HG02981 (cell line): Measurements from ENCODE around the gene SERGEF.
"Not testable (repeated sequence)": the region's sequence is repeated elsewhere in the genome, so short reads cannot be mapped to it uniquely, and the experiment has no call there.

Experiments
- ATAC-seq: cut with Tn5 transposase; IDR thresholded peaks from one replicate; pipeline ENCODE4 v1.9.1; 2021; ENCODE audit warnings: mild to moderate bottlenecking, moderate library complexity; ENCODE audit not compliant: unreplicated experiment

The SERGEF gene

DNA sequence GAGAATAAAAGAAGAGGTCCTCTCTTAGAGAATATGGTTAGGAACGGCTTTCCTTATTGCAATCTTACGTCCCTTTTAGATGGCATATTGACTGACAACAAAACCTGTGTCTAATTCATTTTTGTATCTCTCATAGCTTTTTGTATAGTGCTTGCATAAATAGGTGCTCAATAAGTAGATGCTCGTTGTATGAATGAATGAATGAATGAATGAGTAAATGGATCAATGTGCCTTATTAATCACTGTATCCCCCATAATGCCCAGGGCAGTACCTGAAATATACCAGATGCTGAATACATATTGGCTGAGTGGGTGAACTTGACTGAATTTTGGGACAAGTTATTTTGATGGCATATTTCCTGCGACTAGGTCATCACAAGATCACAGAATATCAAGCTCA is 97.9 kb downstream of the SERGEF start:
- ATAC-seq: no peak

DNA sequence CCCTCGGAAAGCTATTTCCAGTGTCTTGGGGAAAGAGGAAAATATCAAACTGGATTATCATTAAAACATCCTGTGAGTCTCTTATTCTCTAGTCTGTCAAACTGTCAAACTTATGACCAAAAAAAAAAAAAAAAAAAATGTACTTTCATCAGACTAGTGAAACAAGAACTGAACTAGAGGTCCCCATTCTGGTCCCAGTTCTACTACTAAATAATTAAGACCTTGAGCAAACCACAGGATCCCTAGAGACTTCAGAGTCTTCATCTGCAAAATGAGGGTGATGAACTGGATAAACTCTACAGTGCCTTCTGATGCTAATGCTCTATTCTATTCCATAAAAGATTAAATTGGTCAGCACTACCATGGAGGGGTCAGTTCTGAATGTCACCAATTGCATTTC is 105.8 kb downstream of the SERGEF start:
- no peak for ATAC-seq

- no peak for ATAC-seq
Measured at GRCh38 chr11:17906436-17906835, 106.4 kb downstream of the SERGEF start.

GRCh38 chr11:17905477-17905876 is 107.4 kb downstream of the SERGEF start:
- peak; percentile 89 for ATAC-seq

DNA sequence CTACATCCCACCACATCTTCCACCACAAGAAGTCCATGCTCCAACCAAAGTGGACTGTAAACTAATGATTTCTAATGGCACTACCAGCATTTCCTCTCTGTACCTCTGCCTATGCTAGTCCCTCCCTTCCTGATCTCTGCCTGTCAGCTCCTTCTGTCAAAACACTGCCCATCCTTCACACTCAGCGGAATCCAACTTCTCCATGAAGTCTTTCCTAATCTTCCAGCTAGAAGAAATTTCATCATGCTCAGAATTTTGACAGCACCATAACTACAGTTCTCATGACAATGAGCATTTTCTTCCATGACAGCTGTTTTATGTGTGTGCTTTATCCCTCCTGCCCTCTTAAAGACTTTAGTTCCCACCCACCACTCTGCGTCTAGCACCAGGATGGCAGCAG is 111.4 kb downstream of the SERGEF start:
- ATAC-seq: no peak

DNA sequence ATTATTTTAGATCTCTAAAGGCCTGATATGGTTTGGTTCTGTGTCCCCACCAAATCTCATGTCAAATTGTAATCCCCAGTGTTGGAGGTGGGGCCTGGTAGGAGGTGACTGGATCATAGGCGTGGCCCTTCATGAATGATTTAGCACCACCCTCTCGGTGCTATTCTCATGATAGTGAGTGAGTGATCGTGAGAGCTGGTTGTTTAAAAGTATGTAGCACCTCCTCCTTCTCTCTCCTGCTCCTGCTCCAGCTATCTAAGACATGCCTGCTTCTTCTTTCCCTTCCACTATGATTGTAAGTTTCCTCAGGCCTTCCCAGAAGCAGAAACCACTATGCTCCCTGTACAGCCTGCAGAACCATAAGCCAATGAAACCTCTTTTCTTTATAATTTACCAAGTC is 114.1 kb downstream of the SERGEF start:
- ATAC-seq: no peak

DNA sequence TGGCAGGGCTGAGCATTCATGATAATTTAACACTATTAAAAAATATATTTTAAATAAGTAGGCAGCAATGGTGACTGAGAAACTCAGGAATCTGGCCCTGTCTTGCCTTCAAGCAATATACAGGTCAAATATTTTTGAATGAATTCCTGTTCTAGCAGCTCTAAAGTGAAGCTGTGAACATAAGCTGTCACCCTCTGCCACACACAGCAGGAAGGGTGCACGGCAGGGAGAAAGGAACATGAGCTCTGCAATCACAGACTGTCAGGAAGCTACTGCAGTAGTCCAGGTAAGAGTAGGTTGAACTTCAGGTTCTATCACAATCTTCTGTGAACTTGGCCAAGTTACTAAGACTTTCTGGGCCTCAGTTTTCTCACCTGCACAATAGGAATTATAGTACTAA is 114.8 kb downstream of the SERGEF start:
- ATAC-seq: no peak

GRCh38 chr11:17897495-17897894 is 115.4 kb downstream of the SERGEF start:
- no peak for ATAC-seq

DNA sequence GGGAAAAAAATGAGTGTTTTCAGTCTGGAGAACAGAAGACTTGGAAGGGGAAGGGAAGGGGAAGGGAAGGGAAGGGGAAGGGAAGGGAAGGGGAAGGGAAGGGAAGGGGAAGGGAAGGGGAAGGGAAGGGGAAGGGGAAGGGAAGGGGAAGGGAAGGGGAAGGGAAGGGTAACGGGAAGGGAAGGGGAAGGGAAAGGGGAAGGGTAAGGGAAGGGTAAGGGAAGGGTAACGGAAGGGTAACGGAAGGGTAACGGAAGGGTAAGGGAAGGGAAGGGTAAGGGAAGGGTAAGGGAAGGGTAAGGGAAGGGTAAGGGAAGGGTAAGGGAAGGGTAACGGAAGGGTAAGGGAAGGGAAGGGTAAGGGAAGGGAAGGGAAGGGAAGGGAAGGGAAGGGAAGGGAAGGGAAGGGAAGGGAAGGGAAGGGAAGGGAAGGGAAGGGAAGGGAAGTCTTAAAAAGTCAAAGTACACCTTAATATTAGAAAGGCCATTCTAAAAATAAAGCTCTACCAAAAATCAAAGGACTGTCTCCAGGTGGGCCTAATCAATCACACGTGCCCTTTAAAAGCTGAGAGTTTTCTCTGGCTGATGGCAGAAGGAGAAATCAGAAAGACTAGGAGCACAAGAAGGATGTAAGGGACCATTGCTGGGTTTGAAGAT is 116.2 kb downstream of the SERGEF start:
- ATAC-seq: not testable (repeated sequence)

DNA sequence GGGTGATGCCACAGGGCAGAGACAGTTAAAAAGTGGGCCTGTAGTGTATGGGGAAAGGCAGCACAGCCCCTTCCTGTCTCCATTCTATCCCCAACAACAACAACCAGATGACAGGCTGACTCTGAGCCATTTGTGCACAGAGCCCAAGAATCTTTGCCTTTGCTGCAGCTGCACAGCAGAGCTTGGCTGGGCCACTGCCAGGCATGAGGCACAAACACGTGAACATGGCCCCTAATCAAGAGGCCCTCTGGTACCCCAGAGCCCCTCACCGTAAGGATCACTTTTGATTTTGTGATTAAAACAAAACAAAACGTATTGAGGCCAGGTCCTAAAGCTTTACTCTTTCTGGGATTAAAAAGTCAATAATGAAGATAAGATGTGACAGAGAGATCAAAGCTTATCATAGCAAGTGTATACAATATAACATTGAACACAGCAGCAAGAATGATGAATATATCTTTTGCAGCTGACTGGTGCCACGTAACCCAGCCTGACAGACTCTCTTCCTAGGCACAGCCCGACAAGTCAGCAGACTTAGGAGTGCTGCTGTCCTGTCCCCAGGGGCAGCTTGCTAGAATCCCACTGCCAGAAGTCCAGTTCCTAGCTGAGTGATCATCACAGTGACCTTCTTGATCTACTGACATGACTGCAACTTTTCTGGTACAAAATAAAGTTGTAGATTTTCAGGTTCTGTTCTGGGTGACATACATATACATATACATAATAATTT is 117.8 kb downstream of the SERGEF start:
- ATAC-seq: no peak

GRCh38 chr11:17892409-17892808 is 120.4 kb downstream of the SERGEF start:
- ATAC-seq: no peak

DNA sequence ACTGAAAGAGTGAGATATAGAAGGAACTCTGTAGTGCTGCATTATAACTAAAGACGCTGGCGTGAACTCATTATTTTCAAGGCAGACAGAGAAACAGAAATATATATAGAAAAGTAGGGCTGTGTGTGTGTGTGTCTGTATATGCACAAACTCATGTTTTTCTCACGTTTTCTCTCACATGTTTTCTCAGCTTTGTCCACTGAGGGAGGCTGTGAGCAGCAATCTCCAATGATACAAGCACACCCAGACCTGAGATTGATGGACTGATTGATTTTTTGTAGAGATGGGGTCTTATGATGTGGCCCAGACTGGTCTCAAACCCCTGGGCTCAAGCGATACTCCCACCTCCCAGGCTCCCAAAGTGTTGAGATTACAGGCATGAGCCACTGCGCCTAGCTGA is 122.5 kb downstream of the SERGEF start:
- ATAC-seq: no peak

- no peak for ATAC-seq
Measured at GRCh38 chr11:17887779-17888178, 125.1 kb downstream of the SERGEF start.

GRCh38 chr11:17883946-17884345 is 128.9 kb downstream of the SERGEF start:
- ATAC-seq: no peak

DNA sequence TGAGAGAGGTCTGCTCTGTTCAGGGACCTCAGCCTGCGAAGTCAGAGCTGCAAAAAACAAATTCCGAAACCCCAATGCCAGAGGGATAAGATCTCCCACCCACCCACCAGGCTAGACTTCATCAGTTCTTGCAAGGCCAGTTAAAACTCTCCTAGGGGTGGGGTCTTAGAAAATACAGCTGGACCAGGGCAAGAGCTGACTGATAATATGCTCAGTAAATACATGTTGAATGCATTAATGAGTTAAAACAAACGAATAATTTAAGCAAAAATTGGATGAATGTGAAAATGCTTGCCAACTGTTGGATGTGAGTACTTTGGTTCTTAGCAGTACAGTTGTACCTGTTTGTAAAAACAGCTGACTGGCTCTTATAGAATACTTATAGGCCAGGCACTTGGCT is 129.8 kb downstream of the SERGEF start:
- no peak for ATAC-seq

DNA sequence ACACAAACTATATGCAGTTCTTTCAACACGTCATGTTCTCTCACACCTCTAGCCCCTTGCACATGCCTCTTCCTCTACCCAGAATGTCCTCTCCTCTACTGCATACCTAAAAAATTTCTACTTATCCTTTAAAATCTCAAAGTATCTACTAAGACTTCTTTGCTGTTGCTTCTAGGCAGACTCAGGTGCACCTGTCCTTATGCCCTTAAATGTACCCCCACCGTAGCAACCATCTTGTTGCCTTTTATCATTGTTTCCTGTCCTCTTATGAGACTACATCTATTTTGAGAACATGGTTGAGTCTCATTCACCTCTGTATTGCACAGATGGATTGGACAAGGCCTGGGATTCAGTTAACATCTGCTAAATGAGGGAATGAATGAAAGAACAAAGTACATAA is 134.1 kb downstream of the SERGEF start:
- no peak for ATAC-seq

GRCh38 chr11:17877886-17878285 is 135.0 kb downstream of the SERGEF start:
- no peak for ATAC-seq

GRCh38 chr11:17876827-17877226 is 136.0 kb downstream of the SERGEF start:
- no peak for ATAC-seq

GRCh38 chr11:17875891-17876290 is 137.0 kb downstream of the SERGEF start:
- no peak for ATAC-seq

GRCh38 chr11:17873586-17873985 is 139.3 kb downstream of the SERGEF start:
- no peak for ATAC-seq

GRCh38 chr11:17868398-17868797 is 144.4 kb downstream of the SERGEF start:
- not testable (repeated sequence) for ATAC-seq

DNA sequence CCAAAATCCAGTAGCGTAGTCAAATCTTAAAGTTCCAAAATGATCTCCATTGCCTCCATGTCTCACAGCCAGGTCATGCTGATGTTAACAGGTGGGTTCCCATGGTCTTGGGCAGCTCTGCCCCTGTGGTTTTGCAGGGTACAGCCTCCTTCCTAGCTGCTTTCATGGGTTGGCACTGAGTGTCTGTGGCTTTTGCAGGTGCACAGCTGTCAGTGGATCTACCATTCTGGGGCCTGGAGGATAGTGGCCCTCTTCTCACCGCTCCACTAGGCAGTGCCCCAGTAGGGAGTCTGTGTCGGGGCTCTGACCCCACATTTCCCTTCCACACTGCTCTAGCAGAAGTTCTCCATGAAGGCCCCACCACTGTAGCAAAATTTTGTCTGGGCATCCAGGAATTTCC is 145.5 kb downstream of the SERGEF start:
- ATAC-seq: no peak
